Large intestine (tissue), 3 donors: ENCODE data around the gene SMPD4. TPM values are rescaled to one million over a fixed set of nuclear protein-coding genes. Genes with fewer than 3 reads are reported as not detected.
"Not testable (repeated sequence)": the region's sequence is repeated elsewhere in the genome, so short reads cannot be mapped to it uniquely, and the experiment has no call there.

Experiments used
- DNase-seq, 2 donors: peaks; one replicate each; pipeline versions ENCODE4 v3.0.0 to v3.0.0-alpha.2; 2013
- H3K27ac ChIP-seq: one replicate; pipeline ENCODE4 v1.5.1; 2013; ENCODE audit warnings: low read length
- H3K27me3 ChIP-seq: 2 replicates; pipeline ENCODE4 v1.6.1; 2013; ENCODE audit warnings: low read length; ENCODE audit not compliant: control insufficient read depth, insufficient read depth
- H3K36me3 ChIP-seq: 2 replicates; pipeline ENCODE4 v1.6.1; 2013; ENCODE audit warnings: low read length; ENCODE audit not compliant: control insufficient read depth, insufficient read depth
- H3K4me1 ChIP-seq: one replicate; pipeline ENCODE4 v1.6.1; 2013; ENCODE audit warnings: low read length; ENCODE audit not compliant: control insufficient read depth, insufficient read depth
- H3K4me3 ChIP-seq: one replicate; pipeline ENCODE4 v1.5.1; 2013; ENCODE audit warnings: low read length
- H3K9me3 ChIP-seq: one replicate; pipeline ENCODE4 v1.6.1; 2013; ENCODE audit warnings: mild to moderate bottlenecking, low read depth, low read length, moderate library complexity; ENCODE audit not compliant: control insufficient read depth
- WGBS: methylation state at CpG from one replicate; pipeline ENCODE4 v1.1.5; 2013; ENCODE audit warnings: low lambda C conversion rate; ENCODE audit not compliant: insufficient coverage; 5-methylcytosine and 5-hydroxymethylcytosine counted together
- polyA plus RNA-seq: library from polyadenylated mRNA; unstranded; fragments of 120-200 nt; gene quantifications from one replicate; pipeline ENCODE4 v1.2.1, GENCODE V29; 2013

The SMPD4 gene
- polyA plus RNA-seq, 1 donor = 50.1 TPM

DNA sequence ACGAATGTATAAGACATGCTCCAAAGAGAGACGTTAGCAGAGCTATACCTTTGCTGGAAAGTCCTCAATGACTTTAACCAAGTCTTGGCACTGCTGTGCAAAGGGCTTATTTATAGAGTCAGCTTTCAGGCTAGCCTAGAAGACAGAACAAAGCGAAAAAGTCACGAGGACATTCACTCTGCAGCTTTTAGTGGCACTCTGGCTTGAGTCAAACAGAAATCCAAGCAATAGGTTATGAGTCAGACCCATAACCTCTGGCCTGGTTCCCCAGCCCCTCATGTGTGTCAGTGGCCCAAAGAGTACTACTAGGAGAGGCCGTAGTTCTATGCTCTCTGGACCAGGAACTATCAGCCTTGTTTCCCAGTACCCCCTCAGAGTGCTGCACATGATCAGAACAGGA is 6.5 kb downstream of the SMPD4 start:
- not testable (repeated sequence) for H3K27me3 ChIP-seq, H3K4me3 ChIP-seq, H3K9me3 ChIP-seq, H3K27ac ChIP-seq, DNase-seq, H3K4me1 ChIP-seq
- 80% methylated on average over 1 of the region's 5 CpGs for WGBS
- peaks cover 32% of the 10 kb centered on the region for H3K36me3 ChIP-seq

DNA sequence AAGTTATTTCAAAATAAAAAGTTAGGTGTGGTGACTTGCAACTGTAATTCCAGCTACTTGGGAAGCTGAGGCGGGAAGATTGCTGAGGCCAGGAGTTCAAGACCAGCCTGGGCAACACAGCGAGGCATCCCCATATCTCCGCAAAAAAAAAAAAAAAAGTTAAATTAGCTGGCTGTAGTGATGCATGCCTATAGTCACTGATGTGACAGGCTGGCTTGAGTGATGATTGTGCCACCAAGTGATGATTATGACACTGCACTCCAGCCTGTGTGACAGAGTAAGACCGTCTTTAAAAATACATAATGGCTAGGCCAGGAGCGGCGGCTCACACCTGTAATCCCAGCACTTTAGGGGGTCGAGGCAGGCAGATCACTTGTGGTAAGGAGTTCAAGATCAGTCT is 11.5 kb downstream of the SMPD4 start:
- no CpG with 5 or more reads among the region's 7 CpGs for WGBS

DNA sequence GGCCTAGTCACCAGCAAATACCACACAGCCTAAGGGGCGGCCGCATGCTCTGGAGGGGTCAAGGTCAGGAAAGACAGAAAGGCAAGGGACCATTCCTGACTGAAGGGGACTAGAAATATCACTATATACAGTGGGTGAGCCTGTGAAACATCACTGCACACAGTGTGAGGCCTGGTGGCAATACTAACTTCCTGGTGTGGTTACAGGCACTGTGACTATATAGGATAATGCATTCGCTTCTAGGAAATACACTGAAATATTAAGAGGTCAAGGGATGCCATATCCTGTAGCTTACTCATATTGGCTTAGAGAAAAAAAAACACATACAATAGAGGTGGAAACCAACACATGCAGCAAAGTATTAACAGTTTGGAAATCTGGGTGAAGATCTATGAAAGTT is 12.2 kb downstream of the SMPD4 start:
- H3K4me1 ChIP-seq, DNase-seq, H3K4me3 ChIP-seq, H3K27me3 ChIP-seq, H3K9me3 ChIP-seq, H3K27ac ChIP-seq: not testable (repeated sequence)
- H3K36me3 ChIP-seq = peaks cover 60% of the 10 kb centered on the region
- WGBS = no CpG with 5 or more reads among the region's 3 CpGs

More for the DNA sequence above, 11.5 kb downstream of the SMPD4 start:
- H3K27me3 ChIP-seq = no peaks in the 10 kb centered on the region
- H3K4me3 ChIP-seq = no peak overlapping the region
- H3K9me3 ChIP-seq = no peaks in the 10 kb centered on the region
- H3K4me1 ChIP-seq = no peaks in the 10 kb centered on the region
- peaks cover 54% of the 10 kb centered on the region for H3K36me3 ChIP-seq
- no peak for DNase-seq
- H3K27ac ChIP-seq = no peak overlapping the region

DNA sequence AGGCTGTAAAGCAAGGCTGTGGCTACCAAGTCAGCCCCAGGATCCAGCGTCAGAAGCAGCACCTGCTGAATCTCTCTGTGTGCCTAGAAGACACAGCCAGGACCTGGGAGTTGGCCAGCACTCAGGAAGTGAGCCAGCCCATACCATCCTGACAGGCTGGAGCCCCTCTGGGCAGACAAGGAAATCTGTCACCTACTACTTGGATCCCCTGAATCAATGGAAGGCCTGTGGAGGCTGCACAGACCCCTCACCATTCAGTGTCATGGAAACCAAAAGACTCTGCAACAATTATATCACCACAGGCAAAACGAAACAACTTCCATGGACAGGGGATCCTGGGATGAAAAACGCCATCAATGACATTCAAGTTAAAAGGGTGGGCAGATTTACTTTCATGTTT is 14.8 kb downstream of the SMPD4 start:
- not testable (repeated sequence) for H3K27me3 ChIP-seq, H3K4me1 ChIP-seq, H3K4me3 ChIP-seq, H3K27ac ChIP-seq, H3K9me3 ChIP-seq, DNase-seq
- peaks cover 54% of the 10 kb centered on the region for H3K36me3 ChIP-seq
- 79% methylated on average over 2 of the region's 3 CpGs for WGBS

DNA sequence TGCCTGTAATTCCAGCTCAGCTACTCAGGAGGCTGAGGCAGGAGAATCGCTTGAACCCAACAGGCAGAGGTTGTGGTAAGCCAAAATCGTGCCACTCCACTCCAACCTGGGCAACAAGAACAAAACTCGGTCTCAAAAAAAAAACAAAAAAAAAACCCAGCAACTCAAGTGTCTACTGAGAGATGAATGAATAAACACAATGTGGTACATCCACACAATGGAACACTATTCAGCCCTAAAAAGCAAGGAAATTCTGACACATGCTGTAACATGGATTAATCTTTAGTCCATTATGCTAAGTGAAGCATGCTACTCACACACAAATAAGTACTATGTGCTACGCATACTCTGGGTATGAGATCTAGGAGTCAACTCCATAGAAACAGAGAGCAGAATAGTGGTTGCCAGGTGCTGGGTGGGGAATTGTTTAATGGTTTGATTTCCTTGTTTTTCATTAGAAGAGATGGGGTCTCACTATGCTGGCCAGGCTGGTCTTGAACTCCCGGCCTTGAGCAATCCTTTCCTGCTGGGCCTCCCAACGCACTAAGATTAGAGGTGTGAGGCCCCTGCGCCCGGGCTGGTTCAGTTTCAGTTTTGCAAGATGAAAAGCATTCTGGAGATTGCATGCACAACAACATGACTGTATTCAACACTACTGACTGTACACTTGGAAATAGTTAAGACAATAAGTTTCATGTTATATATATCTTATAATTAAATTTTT is 15.9 kb downstream of the SMPD4 start:
- Histone ChIP-seq H3K27me3 (no peaks in the 10 kb centered on the region), H3K4me3 (no peak overlapping the region), H3K27ac (no peak overlapping the region), H3K9me3 (no peaks in the 10 kb centered on the region), H3K4me1 (no peaks in the 10 kb centered on the region), H3K36me3 (peaks cover 50% of the 10 kb centered on the region)
- 100% methylated on average over 2 of the region's 8 CpGs for WGBS
- no peak for DNase-seq

DNA sequence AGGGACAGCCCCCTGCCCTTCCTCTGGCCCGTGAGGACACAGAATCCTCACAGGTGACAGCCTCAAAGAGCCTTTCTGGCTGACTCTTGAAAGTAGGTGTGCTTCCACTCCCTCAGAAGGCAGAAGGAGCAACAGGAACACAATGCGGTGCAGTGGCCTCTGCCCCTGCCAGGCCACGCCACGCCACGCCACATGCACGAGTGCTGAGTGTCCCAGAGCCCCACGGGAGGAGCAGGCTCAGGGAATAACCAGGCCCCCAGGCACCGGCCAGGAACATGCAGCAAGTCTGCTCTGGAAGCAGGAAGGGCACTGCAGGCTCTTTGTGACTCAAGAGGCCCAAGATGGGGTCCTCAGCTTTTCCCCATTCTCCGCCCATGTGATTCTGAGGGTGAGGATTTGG is 18.4 kb downstream of the SMPD4 start:
- no peaks in the 10 kb centered on the region for H3K27me3 ChIP-seq
- H3K27ac ChIP-seq = no peak overlapping the region
- no peaks in the 10 kb centered on the region for H3K4me1 ChIP-seq
- no peak overlapping the region for H3K4me3 ChIP-seq
- DNase-seq = no peak
- H3K36me3 ChIP-seq = peaks cover 49% of the 10 kb centered on the region
- WGBS = no CpG with 5 or more reads among the region's 9 CpGs
- no peaks in the 10 kb centered on the region for H3K9me3 ChIP-seq

DNA sequence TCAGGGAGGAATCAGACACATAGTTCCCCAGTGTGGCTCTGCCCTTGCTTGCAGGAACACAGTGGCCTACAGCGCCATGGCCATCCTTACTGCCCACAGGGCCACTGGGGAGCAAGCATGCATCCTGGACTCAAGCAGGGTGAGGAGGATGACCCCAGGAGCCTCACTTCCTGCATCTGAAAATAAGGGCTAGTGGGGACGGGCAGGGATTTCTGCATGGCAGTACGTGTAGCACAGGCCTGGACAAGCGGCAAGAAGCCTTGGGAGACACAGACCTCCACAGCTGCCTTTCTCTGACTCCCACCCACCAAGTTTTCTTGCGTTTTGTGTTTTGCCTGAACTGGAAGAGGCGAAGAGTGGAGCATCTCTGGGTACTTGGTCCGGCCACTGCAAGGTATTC is 18.9 kb downstream of the SMPD4 start:
- H3K4me1 ChIP-seq, DNase-seq, H3K4me3 ChIP-seq, H3K27me3 ChIP-seq, H3K27ac ChIP-seq, H3K9me3 ChIP-seq: not testable (repeated sequence)
- no CpG with 5 or more reads among the region's 7 CpGs for WGBS
- peaks cover 44% of the 10 kb centered on the region for H3K36me3 ChIP-seq

DNA sequence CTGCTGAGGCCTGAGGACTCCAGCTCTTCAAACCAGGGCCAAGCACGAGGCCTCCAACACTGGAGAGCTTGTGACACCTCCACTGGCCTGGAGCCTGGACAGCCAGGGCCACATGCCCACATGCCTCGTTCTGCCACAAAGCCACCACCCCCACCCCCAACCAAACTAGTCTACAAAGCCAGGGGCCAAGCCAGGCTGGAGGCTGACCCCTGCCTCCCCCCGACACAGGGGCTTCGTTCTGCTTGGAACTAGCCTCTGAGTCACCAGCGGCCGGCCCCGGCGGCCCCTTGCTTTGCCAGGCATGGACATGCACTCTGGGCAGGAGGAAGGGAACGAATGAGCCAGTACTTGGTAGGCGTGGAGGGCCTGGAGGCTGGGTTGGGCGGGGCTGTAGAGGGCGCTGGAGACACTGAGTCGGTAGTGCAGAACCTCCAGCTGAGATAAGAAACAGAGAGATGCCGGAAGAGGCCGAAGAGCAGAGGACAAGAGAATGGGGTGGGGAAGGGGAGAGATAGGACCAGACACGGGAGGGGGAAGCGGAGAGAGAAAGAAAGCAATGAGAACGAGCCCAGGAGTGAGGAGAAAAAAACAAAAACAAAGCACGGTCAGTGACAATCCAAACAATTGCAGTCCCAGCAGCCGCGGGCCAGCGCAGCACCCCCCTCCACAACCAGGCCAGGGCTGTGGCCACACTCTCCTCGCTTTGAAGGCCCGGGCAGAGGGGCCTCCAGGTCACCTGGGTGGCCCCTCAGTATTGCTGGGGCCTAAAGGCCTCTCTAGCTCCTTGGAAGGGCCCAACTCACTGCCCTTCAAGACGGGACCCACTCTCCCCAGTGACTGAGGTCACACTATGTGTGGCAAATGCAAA is 20.3 kb downstream of the SMPD4 start:
- WGBS = 37% methylated on average over 4 of the region's 25 CpGs

DNA sequence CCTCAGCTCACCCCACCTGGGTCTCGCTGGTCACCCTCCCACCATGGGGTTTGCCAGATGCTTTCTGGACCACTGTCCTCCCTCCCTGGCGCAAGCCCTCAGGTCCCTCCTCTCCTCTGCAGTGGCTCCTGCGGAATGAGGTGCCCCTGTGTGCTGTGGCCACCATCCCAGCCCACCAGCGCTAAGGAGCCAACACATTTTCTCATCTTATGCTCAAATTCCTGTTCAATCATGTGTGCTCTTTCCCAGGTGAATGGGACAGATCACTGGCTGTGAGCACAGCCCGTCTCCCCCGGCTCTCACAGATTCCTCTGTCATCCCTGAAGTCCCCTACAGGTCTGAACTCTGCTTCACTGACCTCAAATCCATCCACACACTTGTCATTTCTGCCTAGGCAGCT is 21.3 kb downstream of the SMPD4 start:
- DNase-seq = no peak
- WGBS = no CpG with 5 or more reads among the region's 6 CpGs
- Histone ChIP-seq H3K27ac (no peak overlapping the region), H3K9me3 (no peaks in the 10 kb centered on the region), H3K4me1 (no peaks in the 10 kb centered on the region), H3K27me3 (no peaks in the 10 kb centered on the region), H3K4me3 (no peak overlapping the region), H3K36me3 (peaks cover 31% of the 10 kb centered on the region)

More for the DNA sequence above, 20.3 kb downstream of the SMPD4 start:
- H3K4me3 ChIP-seq, H3K4me1 ChIP-seq, DNase-seq, H3K27ac ChIP-seq, H3K27me3 ChIP-seq, H3K9me3 ChIP-seq: not testable (repeated sequence)
- peaks cover 32% of the 10 kb centered on the region for H3K36me3 ChIP-seq

DNA sequence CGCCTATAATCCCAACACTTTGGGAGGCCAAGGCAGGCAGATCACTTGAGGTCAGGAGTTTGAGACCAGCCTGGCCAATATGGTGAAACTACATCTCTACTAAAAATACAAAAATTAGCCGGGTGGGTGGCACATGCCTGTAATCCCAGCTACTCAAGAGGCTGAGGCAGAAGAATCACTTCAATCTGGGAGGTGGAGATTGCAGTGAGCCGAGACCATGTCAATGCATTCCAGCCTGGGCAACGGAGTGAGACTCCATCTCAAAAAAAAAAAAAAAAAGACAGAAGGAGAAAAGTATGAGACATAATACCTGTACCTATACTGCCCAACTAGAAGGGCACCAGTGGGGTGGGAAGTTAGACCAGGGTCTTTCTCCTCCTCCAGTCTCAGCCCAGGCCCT is 22.0 kb downstream of the SMPD4 start:
- not testable (repeated sequence) for H3K4me3 ChIP-seq
- 94% methylated on average over 2 of the region's 4 CpGs for WGBS

More for the DNA sequence above, 22.0 kb downstream of the SMPD4 start:
- H3K36me3 ChIP-seq = peaks cover 32% of the 10 kb centered on the region
- DNase-seq, H3K9me3 ChIP-seq, H3K27ac ChIP-seq, H3K27me3 ChIP-seq, H3K4me1 ChIP-seq: not testable (repeated sequence)
